GM23338 (cell line): ENCODE measurements around the gene KIAA2012. TPM values are rescaled to one million over a fixed set of nuclear protein-coding genes. Genes with fewer than 3 reads are reported as not detected.

ENCODE experiments used
- ATAC-seq: fragments of 200-7000 bp; cut with Tn5 transposase; 3 replicates; pipeline ENCODE4 v1.9.1; 2020
- DNase-seq: peaks from one replicate; pipeline ENCODE4 v3.0.0-alpha.2; 2015; ENCODE audit warnings: low spot score
- H2AFZ ChIP-seq: fragments of 200-600 bp; sonication (generic); 2 replicates; pipeline ENCODE4 v1.8.0; 2016; ENCODE audit warnings: antibody characterized with exemption, mild to moderate bottlenecking, moderate library complexity
- H3F3A ChIP-seq: fragments of 200-600 bp; sonication (generic); replicated peaks from 2 replicates; pipeline ENCODE4 v1.8.0; 2017; ENCODE audit warnings: antibody characterized with exemption, mixed run types, low read depth
- H3K27ac ChIP-seq: fragments of 200-600 bp; sonication (generic); 2 replicates; pipeline ENCODE4 v1.6.1; 2016; ENCODE audit warnings: low read depth
- H3K27me3 ChIP-seq: fragments of 200-600 bp; sonication (generic); 2 replicates; pipeline ENCODE4 v1.8.0; 2016; ENCODE audit warnings: mild to moderate bottlenecking, mixed run types, moderate library complexity; ENCODE audit not compliant: insufficient read depth
- H3K36me3 ChIP-seq: fragments of 200-600 bp; sonication (generic); 2 replicates; pipeline ENCODE4 v1.8.0; 2016; ENCODE audit warnings: mild to moderate bottlenecking; ENCODE audit not compliant: insufficient read depth
- H3K4me1 ChIP-seq: fragments of 200-600 bp; sonication (generic); 2 replicates; pipeline ENCODE4 v1.8.0; 2016; ENCODE audit warnings: mild to moderate bottlenecking, moderate library complexity; ENCODE audit not compliant: insufficient read depth
- H3K4me2 ChIP-seq: fragments of 200-600 bp; sonication (generic); 2 replicates; pipeline ENCODE4 v1.7.1; 2017; ENCODE audit warnings: mixed run types
- H3K4me3 ChIP-seq: fragments of 200-600 bp; sonication (generic); 2 replicates; pipeline ENCODE4 v1.6.1; 2016; ENCODE audit warnings: mixed run types
- H3K79me2 ChIP-seq: fragments of 200-600 bp; sonication (generic); replicated peaks from 2 replicates; pipeline ENCODE4 v1.8.0; 2017; ENCODE audit warnings: mild to moderate bottlenecking; ENCODE audit not compliant: insufficient read depth
- H3K9me2 ChIP-seq: fragments of 200-600 bp; sonication (generic); 2 replicates; pipeline ENCODE4 v1.8.0; 2017; ENCODE audit not compliant: insufficient read depth
- H4K20me1 ChIP-seq: fragments of 200-600 bp; sonication (generic); replicated peaks from 2 replicates; pipeline ENCODE4 v1.8.0; 2017; ENCODE audit warnings: mild to moderate bottlenecking; ENCODE audit not compliant: insufficient read depth
- H3K27ac Mint-ChIP-seq: 2 replicates; pipeline ENCODE4 v1.8.0; 2020; ENCODE audit warnings: inconsistent platforms, mild to moderate bottlenecking, moderate library complexity, mixed read lengths
- H3K27me3 Mint-ChIP-seq: 3 replicates; pipeline ENCODE4 v1.8.0; 2022; ENCODE audit warnings: low read depth, mild to moderate bottlenecking, moderate library complexity, mixed read lengths, inconsistent platforms; ENCODE audit not compliant: insufficient read depth, poor library complexity
- H3K36me3 Mint-ChIP-seq: 3 replicates; pipeline ENCODE4 v1.8.0; 2021; ENCODE audit warnings: low read depth, mild to moderate bottlenecking, inconsistent platforms, moderate library complexity, mixed read lengths
- H3K4me1 Mint-ChIP-seq: 3 replicates; pipeline ENCODE4 v1.8.0; 2020; ENCODE audit warnings: mild to moderate bottlenecking, inconsistent platforms, mixed read lengths
- H3K4me3 Mint-ChIP-seq: 3 replicates; pipeline ENCODE4 v1.8.0; 2021; ENCODE audit warnings: moderate library complexity, mild to moderate bottlenecking, inconsistent platforms, mixed read lengths
- H3K9me3 Mint-ChIP-seq: 3 replicates; pipeline ENCODE4 v1.8.0; 2020; ENCODE audit warnings: moderate library complexity, mild to moderate bottlenecking, inconsistent platforms, mixed read lengths
- CREB1 ChIP-seq: fragments of 250-450 bp; sonication (Bioruptor Pico); IDR thresholded peaks from 2 replicates; pipeline ENCODE4 v1.5.0; 2020; ENCODE audit warnings: low read depth, mild to moderate bottlenecking, moderate library complexity
- EZH2phosphoT487 ChIP-seq: fragments of 200-600 bp; sonication (generic); IDR thresholded peaks from one replicate; pipeline ENCODE4 v1.8.1; 2018; ENCODE audit warnings: antibody characterized with exemption; ENCODE audit not compliant: unreplicated experiment
- NANOG ChIP-seq: IDR thresholded peaks from 2 replicates; pipeline ENCODE4 v1.6.1; 2016; ENCODE audit warnings: antibody characterized with exemption, borderline replicate concordance
- POLR2AphosphoS5 ChIP-seq: IDR thresholded peaks from 2 replicates; pipeline ENCODE4 v1.6.1; 2016; ENCODE audit warnings: antibody characterized with exemption, low read depth
- STAT1 ChIP-seq: IDR thresholded peaks from one replicate; pipeline ENCODE4 v1.6.1; 2016; ENCODE audit warnings: antibody characterized with exemption; ENCODE audit not compliant: unreplicated experiment
- ZNF114 ChIP-seq: fragments of 250-450 bp; sonication (Bioruptor Pico); IDR thresholded peaks from 2 replicates; pipeline ENCODE4 v1.5.0; 2020; ENCODE audit warnings: mild to moderate bottlenecking, moderate library complexity
- ZNF331 ChIP-seq: fragments of 250-450 bp; sonication (Bioruptor Pico); IDR thresholded peaks from 2 replicates; pipeline ENCODE4 v1.5.0; 2020; ENCODE audit warnings: low read depth, mild to moderate bottlenecking, moderate library complexity
- ZNF462 ChIP-seq: fragments of 250-450 bp; sonication (Bioruptor Pico); IDR thresholded peaks from 2 replicates; pipeline ENCODE4 v1.5.0; 2020; ENCODE audit warnings: mild to moderate bottlenecking, moderate library complexity
- polyA plus RNA-seq: library from polyadenylated mRNA; unstranded; fragments of >200 nt; fragmentation: Nextera tagmentation; extraction: Ambion mirVana; gene quantifications from 2 replicates; pipeline ENCODE4 v1.2.1, GENCODE V29; 2016
- total RNA-seq: library from RNA; depleted of rRNA; stranded (reverse); fragments of >200 nt; shearing (Covaris generic); gene quantifications from 2 replicates; pipeline ENCODE4 v1.2.3, GENCODE V29; 2014
- TF ChIP-seq, protein P1 (sequence below): IDR thresholded peaks from 2 replicates; pipeline ENCODE4 v1.6.1; 2016; ENCODE audit warnings: antibody characterized with exemption
- TF ChIP-seq, protein P2 (sequence below): IDR thresholded peaks from one replicate; pipeline ENCODE4 v1.6.1; 2018; ENCODE audit warnings: antibody characterized with exemption; ENCODE audit not compliant: unreplicated experiment

The KIAA2012 gene
- total and polyA plus RNA-seq, 2 experiments from 2014 or later: 0.03 to 0.08 TPM

DNA sequence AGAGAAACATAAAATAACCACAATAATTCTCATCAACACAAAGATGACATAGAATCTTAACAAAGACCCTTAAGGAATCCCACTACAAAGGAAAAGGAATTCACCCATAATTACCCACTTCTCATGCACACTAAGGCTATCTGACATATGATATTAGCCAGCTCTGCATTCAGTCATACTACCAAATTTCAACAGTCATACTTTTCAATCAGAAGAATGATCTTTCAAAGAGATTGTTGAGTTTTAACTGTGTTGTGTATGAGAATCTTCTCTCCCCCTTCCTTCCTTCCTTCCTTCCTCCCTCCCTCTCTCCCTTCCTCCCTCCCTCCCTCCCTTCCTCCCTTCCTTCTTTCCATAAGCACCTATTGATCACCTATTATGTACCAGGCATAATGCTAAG, 22.4 kb upstream of the KIAA2012 start:
- ATAC-seq (no peak), DNase-seq (no peak)
- no peak for TF ChIP-seq STAT1
- H3K4me3 ChIP-seq: no peak overlapping the region
- H3K27ac ChIP-seq: no peak overlapping the region
- no peaks in the 10 kb centered on the region; the same call in 1 of the 2 replicates for H3F3A ChIP-seq
- H3K27me3 Mint-ChIP-seq: peaks cover 11% of the 10 kb centered on the region
- no peaks in the 10 kb centered on the region for H3K79me2 ChIP-seq
- no peak overlapping the region for H3K4me2 ChIP-seq
- no peaks in the 10 kb centered on the region for H3K27me3 ChIP-seq
- H3K4me1 Mint-ChIP-seq: peaks cover 32% of the 10 kb centered on the region
- no peaks in the 10 kb centered on the region for H3K36me3 ChIP-seq
- no peaks in the 10 kb centered on the region for H3K9me2 ChIP-seq
- no peaks in the 10 kb centered on the region for H4K20me1 ChIP-seq
- no peaks in the 10 kb centered on the region for H3K9me3 Mint-ChIP-seq
- no peak overlapping the region for H3K27ac Mint-ChIP-seq
- peaks cover 29% of the 10 kb centered on the region for H3K4me1 ChIP-seq
- H3K36me3 Mint-ChIP-seq: no peaks in the 10 kb centered on the region
- no peak overlapping the region for H2AFZ ChIP-seq
- no peak overlapping the region; the same call in 2 of the 3 replicates for H3K4me3 Mint-ChIP-seq

- H3K4me2 ChIP-seq: peak overlapping the region; percentile 46
- no peaks in the 10 kb centered on the region for H3K9me2 ChIP-seq
- no peak overlapping the region for H3K27ac ChIP-seq
- peaks cover 32% of the 10 kb centered on the region for H3K4me1 Mint-ChIP-seq
- TF ChIP-seq POLR2AphosphoS5 (no peak), NANOG (no peak), CREB1 (CRISPR knock-in tag) (no peak), EZH2phosphoT487 (no peak), ZNF331 (CRISPR knock-in tag) (no peak), ZNF462 (CRISPR knock-in tag) (no peak), ZNF114 (CRISPR knock-in tag) (no peak), STAT1 (no peak)
- TF ChIP-seq, protein P1, sequence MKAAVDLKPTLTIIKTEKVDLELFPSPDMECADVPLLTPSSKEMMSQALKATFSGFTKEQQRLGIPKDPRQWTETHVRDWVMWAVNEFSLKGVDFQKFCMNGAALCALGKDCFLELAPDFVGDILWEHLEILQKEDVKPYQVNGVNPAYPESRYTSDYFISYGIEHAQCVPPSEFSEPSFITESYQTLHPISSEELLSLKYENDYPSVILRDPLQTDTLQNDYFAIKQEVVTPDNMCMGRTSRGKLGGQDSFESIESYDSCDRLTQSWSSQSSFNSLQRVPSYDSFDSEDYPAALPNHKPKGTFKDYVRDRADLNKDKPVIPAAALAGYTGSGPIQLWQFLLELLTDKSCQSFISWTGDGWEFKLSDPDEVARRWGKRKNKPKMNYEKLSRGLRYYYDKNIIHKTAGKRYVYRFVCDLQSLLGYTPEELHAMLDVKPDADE: no peak
- TF ChIP-seq, protein P2, sequence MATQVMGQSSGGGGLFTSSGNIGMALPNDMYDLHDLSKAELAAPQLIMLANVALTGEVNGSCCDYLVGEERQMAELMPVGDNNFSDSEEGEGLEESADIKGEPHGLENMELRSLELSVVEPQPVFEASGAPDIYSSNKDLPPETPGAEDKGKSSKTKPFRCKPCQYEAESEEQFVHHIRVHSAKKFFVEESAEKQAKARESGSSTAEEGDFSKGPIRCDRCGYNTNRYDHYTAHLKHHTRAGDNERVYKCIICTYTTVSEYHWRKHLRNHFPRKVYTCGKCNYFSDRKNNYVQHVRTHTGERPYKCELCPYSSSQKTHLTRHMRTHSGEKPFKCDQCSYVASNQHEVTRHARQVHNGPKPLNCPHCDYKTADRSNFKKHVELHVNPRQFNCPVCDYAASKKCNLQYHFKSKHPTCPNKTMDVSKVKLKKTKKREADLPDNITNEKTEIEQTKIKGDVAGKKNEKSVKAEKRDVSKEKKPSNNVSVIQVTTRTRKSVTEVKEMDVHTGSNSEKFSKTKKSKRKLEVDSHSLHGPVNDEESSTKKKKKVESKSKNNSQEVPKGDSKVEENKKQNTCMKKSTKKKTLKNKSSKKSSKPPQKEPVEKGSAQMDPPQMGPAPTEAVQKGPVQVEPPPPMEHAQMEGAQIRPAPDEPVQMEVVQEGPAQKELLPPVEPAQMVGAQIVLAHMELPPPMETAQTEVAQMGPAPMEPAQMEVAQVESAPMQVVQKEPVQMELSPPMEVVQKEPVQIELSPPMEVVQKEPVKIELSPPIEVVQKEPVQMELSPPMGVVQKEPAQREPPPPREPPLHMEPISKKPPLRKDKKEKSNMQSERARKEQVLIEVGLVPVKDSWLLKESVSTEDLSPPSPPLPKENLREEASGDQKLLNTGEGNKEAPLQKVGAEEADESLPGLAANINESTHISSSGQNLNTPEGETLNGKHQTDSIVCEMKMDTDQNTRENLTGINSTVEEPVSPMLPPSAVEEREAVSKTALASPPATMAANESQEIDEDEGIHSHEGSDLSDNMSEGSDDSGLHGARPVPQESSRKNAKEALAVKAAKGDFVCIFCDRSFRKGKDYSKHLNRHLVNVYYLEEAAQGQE: no peak
- no peaks in the 10 kb centered on the region for H3K36me3 Mint-ChIP-seq
- H3K36me3 ChIP-seq: no peaks in the 10 kb centered on the region
- DNase-seq (peak; percentile 69), ATAC-seq (peak; percentile 80)
- H3F3A ChIP-seq: no peaks in the 10 kb centered on the region; the same call in 1 of the 2 replicates
- H3K27ac Mint-ChIP-seq: no peak overlapping the region
- H3K9me3 Mint-ChIP-seq: no peaks in the 10 kb centered on the region
- no peaks in the 10 kb centered on the region for H4K20me1 ChIP-seq
- no peak overlapping the region; the same call in 2 of the 3 replicates for H3K4me3 Mint-ChIP-seq
- peaks cover 9% of the 10 kb centered on the region for H3K27me3 Mint-ChIP-seq
- peaks cover 29% of the 10 kb centered on the region for H3K4me1 ChIP-seq
- H3K79me2 ChIP-seq: no peaks in the 10 kb centered on the region
- H3K4me3 ChIP-seq: no peak overlapping the region
- H3K27me3 ChIP-seq: no peaks in the 10 kb centered on the region
- H2AFZ ChIP-seq: peak overlapping the region; percentile 2; the same call in 1 of the 2 replicates
Measured at GRCh38 chr2:202051499-202052161, 21.4 kb upstream of the KIAA2012 start.
